H9 (cell line): ENCODE measurements around the gene AFF2. TPM values are rescaled to one million over a fixed set of nuclear protein-coding genes. Genes with fewer than 3 reads are reported as not detected.

Experiments used
- DNase-seq: peaks from one replicate; pipeline ENCODE4 v3.0.0-alpha.2; 2017
- H2AFZ ChIP-seq: one replicate; pipeline ENCODE4 v1.6.1; 2013; ENCODE audit warnings: mild to moderate bottlenecking, low read length, control low read depth, moderate library complexity
- H2AK5ac ChIP-seq: 2 replicates; pipeline ENCODE4 v1.6.1; 2013; ENCODE audit warnings: low read length, control low read depth, mixed read lengths; ENCODE audit not compliant: insufficient read length
- H2BK120ac ChIP-seq: one replicate; pipeline ENCODE4 v1.6.1; 2013; ENCODE audit warnings: low read depth, mild to moderate bottlenecking, low read length, control low read depth, inconsistent platforms; ENCODE audit not compliant: poor library complexity, severe bottlenecking
- H2BK12ac ChIP-seq: 2 replicates; pipeline ENCODE4 v1.6.1; 2013; ENCODE audit warnings: low read length, control low read depth, mixed read lengths, low read depth; ENCODE audit not compliant: insufficient read length
- H2BK15ac ChIP-seq: 2 replicates; pipeline ENCODE4 v1.6.1; 2013; ENCODE audit warnings: low read depth, low read length, control low read depth
- H2BK20ac ChIP-seq: one replicate; pipeline ENCODE4 v1.6.1; 2013; ENCODE audit warnings: low read depth, mild to moderate bottlenecking, low read length, control low read depth, inconsistent platforms; ENCODE audit not compliant: poor library complexity, severe bottlenecking
- H2BK5ac ChIP-seq: 2 replicates; pipeline ENCODE4 v1.6.1; 2013; ENCODE audit warnings: low read length, control low read depth, mixed read lengths; ENCODE audit not compliant: insufficient read length
- H3K14ac ChIP-seq: 2 replicates; pipeline ENCODE4 v1.6.1; 2013; ENCODE audit warnings: low read length, control low read depth; ENCODE audit not compliant: insufficient read depth
- H3K18ac ChIP-seq: 2 replicates; pipeline ENCODE4 v1.6.1; 2013; ENCODE audit warnings: low read depth, mild to moderate bottlenecking, mixed read lengths, low read length, control low read depth; ENCODE audit not compliant: insufficient read length
- H3K23ac ChIP-seq: 2 replicates; pipeline ENCODE4 v1.6.1; 2013; ENCODE audit warnings: low read length, control low read depth, mixed read lengths, low read depth; ENCODE audit not compliant: insufficient read length
- H3K23me2 ChIP-seq: 2 replicates; pipeline ENCODE4 v1.6.1; 2013; ENCODE audit warnings: low read depth, mild to moderate bottlenecking, mixed read lengths, low read length, control low read depth; ENCODE audit not compliant: insufficient read length, poor library complexity, severe bottlenecking
- H3K27ac ChIP-seq: 2 replicates; pipeline ENCODE4 v1.5.1; 2013; ENCODE audit warnings: low read length, control low read depth, mixed read lengths, low read depth; ENCODE audit not compliant: insufficient read length
- H3K27me3 ChIP-seq: 2 replicates; pipeline ENCODE4 v1.6.1; 2013; ENCODE audit warnings: low read length, control low read depth, inconsistent platforms; ENCODE audit not compliant: insufficient read depth
- H3K4ac ChIP-seq: 2 replicates; pipeline ENCODE4 v1.6.1; 2013; ENCODE audit warnings: low read depth, mild to moderate bottlenecking, control low read depth, inconsistent platforms, low read length, moderate library complexity
- H3K4me1 ChIP-seq: 2 replicates; pipeline ENCODE4 v1.6.1; 2013; ENCODE audit warnings: low read length, control low read depth, inconsistent platforms; ENCODE audit not compliant: insufficient read depth
- H3K4me2 ChIP-seq: 2 replicates; pipeline ENCODE4 v1.6.1; 2013; ENCODE audit warnings: low read length, control low read depth, mixed read lengths; ENCODE audit not compliant: insufficient read length, insufficient read depth
- H3K56ac ChIP-seq: 2 replicates; pipeline ENCODE4 v1.6.1; 2013; ENCODE audit warnings: low read depth, mild to moderate bottlenecking, mixed read lengths, low read length, control low read depth; ENCODE audit not compliant: insufficient read length
- H3K79me1 ChIP-seq: 2 replicates; pipeline ENCODE4 v1.6.1; 2013; ENCODE audit warnings: low read depth, mild to moderate bottlenecking, moderate library complexity, low read length, control low read depth, inconsistent platforms; ENCODE audit not compliant: insufficient read depth, poor library complexity, severe bottlenecking
- H3K79me2 ChIP-seq: 2 replicates; pipeline ENCODE4 v1.6.1; 2013; ENCODE audit warnings: low read length, control low read depth, inconsistent platforms; ENCODE audit not compliant: insufficient read depth
- H3K9ac ChIP-seq: 2 replicates; pipeline ENCODE4 v1.6.1; 2013; ENCODE audit warnings: low read length, control low read depth, mixed read lengths; ENCODE audit not compliant: insufficient read length; ENCODE audit errors: extremely low read depth
- H3K9me3 ChIP-seq: one replicate; pipeline ENCODE4 v1.6.1; 2013; ENCODE audit warnings: low read depth, low read length, inconsistent platforms; ENCODE audit not compliant: control insufficient read depth
- H3T11ph ChIP-seq: one replicate; pipeline ENCODE4 v1.6.1; 2013; ENCODE audit warnings: mild to moderate bottlenecking, low read length, control low read depth, inconsistent platforms
- H4K20me1 ChIP-seq: one replicate; pipeline ENCODE4 v1.6.1; 2013; ENCODE audit not compliant: control insufficient read depth, insufficient read length, insufficient read depth
- H4K5ac ChIP-seq: 2 replicates; pipeline ENCODE4 v1.6.1; 2013; ENCODE audit warnings: low read depth, mild to moderate bottlenecking, mixed read lengths, low read length, control low read depth; ENCODE audit not compliant: insufficient read length
- H4K8ac ChIP-seq: replicated peaks from 2 replicates; pipeline ENCODE4 v1.6.1; 2013; ENCODE audit warnings: low read length, control low read depth, mixed read lengths, low read depth; ENCODE audit not compliant: insufficient read length
- H4K91ac ChIP-seq: 2 replicates; pipeline ENCODE4 v1.6.1; 2013; ENCODE audit warnings: low read depth, mild to moderate bottlenecking, moderate library complexity, mixed read lengths, low read length, control low read depth; ENCODE audit not compliant: insufficient read length
- H3K27ac Mint-ChIP-seq, 3 experiments: 2 replicates in 2 of 3; 3 replicates in 1 of 3; pipeline ENCODE4 v1.8.0; 2020 to 2021; ENCODE audit warnings: mixed read lengths in 3 of 3, mild to moderate bottlenecking in 1 of 3, moderate library complexity in 1 of 3
- H3K27me3 Mint-ChIP-seq: 2 replicates; pipeline ENCODE4 v1.8.0; 2021; ENCODE audit warnings: low read depth, mild to moderate bottlenecking, moderate library complexity, mixed read lengths
- H3K36me3 Mint-ChIP-seq, 3 experiments: 2 replicates in 2 of 3; 3 replicates in 1 of 3; pipeline ENCODE4 v1.8.0; 2020 to 2021; ENCODE audit warnings: low read depth in 3 of 3, mixed read lengths in 3 of 3; ENCODE audit not compliant: insufficient read depth in 1 of 3
- H3K4me1 Mint-ChIP-seq, 2 experiments: 2 replicates each; pipeline ENCODE4 v1.8.0; 2020; ENCODE audit warnings: mixed read lengths in 2 of 2
- H3K4me3 Mint-ChIP-seq, 2 experiments: 2 replicates in 1 of 2; 3 replicates in 1 of 2; pipeline ENCODE4 v1.8.0; 2020 to 2021; ENCODE audit warnings: mild to moderate bottlenecking in 2 of 2, mixed read lengths in 2 of 2, moderate library complexity in 1 of 2
- H3K9me3 Mint-ChIP-seq, 2 experiments: 2 replicates in 1 of 2; 3 replicates in 1 of 2; pipeline ENCODE4 v1.8.0; 2020; ENCODE audit warnings: mild to moderate bottlenecking in 2 of 2, mixed read lengths in 2 of 2, moderate library complexity in 1 of 2
- total RNA-seq: library from RNA; stranded (reverse); gene quantifications from 2 replicates; pipeline ENCODE4 v1.2.1, GENCODE V29; 2021
- TF ChIP-seq, protein P1 (sequence below): fragments of 200-600 bp; sonication (generic); conservative IDR thresholded peaks from 3 replicates; pipeline ENCODE4 v1.8.0; 2021; ENCODE audit warnings: antibody characterized with exemption, mild to moderate bottlenecking

The AFF2 gene
- total RNA-seq, 1 experiment from 2014 or later, result 14.6 TPM

DNA sequence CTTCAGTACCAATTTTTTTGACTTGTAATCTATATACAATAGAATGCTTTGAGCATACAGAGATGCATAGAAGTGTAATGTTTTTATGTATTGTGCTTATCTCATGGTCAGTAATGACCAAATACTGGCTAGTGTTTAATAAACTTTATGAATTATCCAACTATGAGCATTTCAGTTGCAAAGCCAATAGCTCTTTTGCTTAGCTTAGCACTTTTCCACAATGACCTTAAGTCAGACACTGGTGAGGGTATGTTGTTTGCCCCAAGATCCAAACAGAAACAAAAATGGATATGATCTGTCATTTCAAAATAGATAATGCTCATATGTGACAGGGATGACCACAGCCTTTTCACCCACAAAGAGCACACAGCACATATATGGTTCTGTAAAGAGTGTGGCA is 393.0 kb downstream of the AFF2 start:
- Histone ChIP-seq H3K9ac (no peak overlapping the region), H4K91ac (no peak overlapping the region), H3K27ac (no peak overlapping the region), H3K9me3 (peaks cover 47% of the 10 kb centered on the region), H3K4ac (no peak overlapping the region), H2AK5ac (no peak overlapping the region), H4K5ac (no peak overlapping the region), H4K20me1 (no peaks in the 10 kb centered on the region), H4K8ac (no peak overlapping the region), H3K23me2 (no peaks in the 10 kb centered on the region), H3K23ac (no peak overlapping the region), H2BK20ac (no peak overlapping the region), H2AFZ (no peak overlapping the region), H3T11ph (no peak overlapping the region), H3K4me2 (no peak overlapping the region), H3K27me3 (no peaks in the 10 kb centered on the region), H3K14ac (no peak overlapping the region), H3K79me2 (no peaks in the 10 kb centered on the region), H2BK12ac (no peak overlapping the region), H3K79me1 (no peaks in the 10 kb centered on the region), H3K4me1 (no peaks in the 10 kb centered on the region), H3K56ac (no peak overlapping the region), H2BK120ac (no peak overlapping the region), H2BK15ac (no peak overlapping the region), H2BK5ac (no peak overlapping the region), H3K18ac (no peak overlapping the region)
- H3K36me3 Mint-ChIP-seq, result peaks cover 0 to 3% (median 0%) of the 10 kb centered on the region in 3 experiments; a peak in 2 of 7 replicates
- no peaks in the 10 kb centered on the region; the same call in 1 of the 2 replicates for H3K27me3 Mint-ChIP-seq
- H3K27ac Mint-ChIP-seq, result no peak overlapping the region
- H3K4me3 Mint-ChIP-seq, result no peak overlapping the region
- TF ChIP-seq, protein P1, sequence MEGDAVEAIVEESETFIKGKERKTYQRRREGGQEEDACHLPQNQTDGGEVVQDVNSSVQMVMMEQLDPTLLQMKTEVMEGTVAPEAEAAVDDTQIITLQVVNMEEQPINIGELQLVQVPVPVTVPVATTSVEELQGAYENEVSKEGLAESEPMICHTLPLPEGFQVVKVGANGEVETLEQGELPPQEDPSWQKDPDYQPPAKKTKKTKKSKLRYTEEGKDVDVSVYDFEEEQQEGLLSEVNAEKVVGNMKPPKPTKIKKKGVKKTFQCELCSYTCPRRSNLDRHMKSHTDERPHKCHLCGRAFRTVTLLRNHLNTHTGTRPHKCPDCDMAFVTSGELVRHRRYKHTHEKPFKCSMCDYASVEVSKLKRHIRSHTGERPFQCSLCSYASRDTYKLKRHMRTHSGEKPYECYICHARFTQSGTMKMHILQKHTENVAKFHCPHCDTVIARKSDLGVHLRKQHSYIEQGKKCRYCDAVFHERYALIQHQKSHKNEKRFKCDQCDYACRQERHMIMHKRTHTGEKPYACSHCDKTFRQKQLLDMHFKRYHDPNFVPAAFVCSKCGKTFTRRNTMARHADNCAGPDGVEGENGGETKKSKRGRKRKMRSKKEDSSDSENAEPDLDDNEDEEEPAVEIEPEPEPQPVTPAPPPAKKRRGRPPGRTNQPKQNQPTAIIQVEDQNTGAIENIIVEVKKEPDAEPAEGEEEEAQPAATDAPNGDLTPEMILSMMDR, result no peak
- H3K9me3 Mint-ChIP-seq, result peaks cover 43 to 51% of the 10 kb centered on the region in 2 experiments
- DNase-seq, result no peak
- peaks cover 3 to 4% of the 10 kb centered on the region in 2 experiments for H3K4me1 Mint-ChIP-seq
